DMS79 treated with DMSO at 0.1 percent for 48 hours (cell line): ENCODE results near the gene GRAPL.
"Not testable (repeated sequence)": the region's sequence is repeated elsewhere in the genome, so short reads cannot be mapped to it uniquely, and the experiment has no call there.

Experiments used
- DNase-seq: peaks from one replicate; lab custom pipeline; 2025; lab: John Stamatoyannopoulos, UW

Gene GRAPL

GRCh38 chr17:19136605-19137004 is 9.2 kb downstream of the GRAPL start:
- DNase-seq: not testable (repeated sequence)

GRCh38 chr17:19137959-19138358 is 10.6 kb downstream of the GRAPL start:
- DNase-seq: not testable (repeated sequence)

DNA sequence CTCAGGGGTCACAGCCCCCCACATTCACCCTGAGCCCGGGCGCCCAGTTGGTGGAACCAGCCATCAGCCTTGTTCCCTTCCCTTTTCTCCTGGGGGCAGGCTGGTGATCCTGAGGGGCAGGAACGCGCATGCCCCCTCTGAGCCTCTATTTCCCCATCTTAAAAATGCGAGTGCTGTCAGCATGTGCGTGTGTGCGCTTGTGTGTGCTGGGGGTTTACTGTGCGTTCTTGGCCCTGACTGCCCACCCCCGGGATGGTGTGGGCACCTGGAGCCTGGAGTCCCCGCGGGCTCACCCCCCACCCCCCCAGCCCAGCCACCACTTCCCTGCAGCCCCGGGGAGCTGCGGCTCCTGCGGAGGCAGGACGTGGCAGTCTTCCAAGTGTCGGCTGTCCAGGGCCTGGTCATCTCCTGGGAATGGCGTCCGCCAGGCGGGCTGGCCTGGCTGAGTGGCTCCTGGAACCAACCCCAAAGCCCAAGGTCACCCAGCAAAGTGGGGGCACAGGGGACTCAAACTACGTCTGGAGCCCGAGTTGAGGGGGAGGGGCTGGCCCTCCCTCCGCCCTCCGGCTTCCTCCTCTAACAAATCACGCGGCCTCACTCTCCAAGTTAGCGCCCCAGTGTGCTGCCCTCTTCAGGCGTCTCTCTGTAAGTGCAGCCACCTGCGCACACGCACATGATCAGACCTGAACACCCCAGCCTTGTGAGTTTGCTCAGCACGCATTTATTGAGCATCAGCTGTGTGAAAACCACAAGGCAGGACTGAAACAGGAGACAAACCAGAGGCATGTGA is 14.2 kb downstream of the GRAPL start:
- DNase-seq: not testable (repeated sequence)

DNA sequence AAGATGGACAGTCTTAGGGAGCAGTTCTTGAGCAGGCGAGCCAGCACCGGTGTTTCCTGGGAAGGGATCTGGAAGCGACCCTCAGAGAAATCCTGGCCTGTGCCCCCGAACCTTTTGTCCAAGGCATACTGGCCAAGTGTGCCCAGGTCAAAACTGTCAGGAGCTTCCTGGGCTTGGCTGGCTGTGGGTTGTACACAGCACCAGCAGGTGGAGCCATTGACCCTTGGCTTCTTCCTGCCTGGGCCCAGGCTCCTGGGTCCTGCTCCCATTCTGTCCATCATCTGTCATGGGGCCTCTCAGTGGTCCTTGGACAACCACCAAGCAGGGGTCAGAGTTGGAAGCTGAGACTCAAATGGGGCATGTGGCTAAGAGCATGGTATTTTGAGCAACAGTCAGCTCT is 15.0 kb downstream of the GRAPL start:
- DNase-seq: not testable (repeated sequence)

GRCh38 chr17:19143097-19143777 is 15.8 kb downstream of the GRAPL start:
- DNase-seq: not testable (repeated sequence)

GRCh38 chr17:19144373-19144772 is 17.0 kb downstream of the GRAPL start:
- DNase-seq: not testable (repeated sequence)

GRCh38 chr17:19145471-19145870 is 18.1 kb downstream of the GRAPL start:
- DNase-seq: not testable (repeated sequence)

DNA sequence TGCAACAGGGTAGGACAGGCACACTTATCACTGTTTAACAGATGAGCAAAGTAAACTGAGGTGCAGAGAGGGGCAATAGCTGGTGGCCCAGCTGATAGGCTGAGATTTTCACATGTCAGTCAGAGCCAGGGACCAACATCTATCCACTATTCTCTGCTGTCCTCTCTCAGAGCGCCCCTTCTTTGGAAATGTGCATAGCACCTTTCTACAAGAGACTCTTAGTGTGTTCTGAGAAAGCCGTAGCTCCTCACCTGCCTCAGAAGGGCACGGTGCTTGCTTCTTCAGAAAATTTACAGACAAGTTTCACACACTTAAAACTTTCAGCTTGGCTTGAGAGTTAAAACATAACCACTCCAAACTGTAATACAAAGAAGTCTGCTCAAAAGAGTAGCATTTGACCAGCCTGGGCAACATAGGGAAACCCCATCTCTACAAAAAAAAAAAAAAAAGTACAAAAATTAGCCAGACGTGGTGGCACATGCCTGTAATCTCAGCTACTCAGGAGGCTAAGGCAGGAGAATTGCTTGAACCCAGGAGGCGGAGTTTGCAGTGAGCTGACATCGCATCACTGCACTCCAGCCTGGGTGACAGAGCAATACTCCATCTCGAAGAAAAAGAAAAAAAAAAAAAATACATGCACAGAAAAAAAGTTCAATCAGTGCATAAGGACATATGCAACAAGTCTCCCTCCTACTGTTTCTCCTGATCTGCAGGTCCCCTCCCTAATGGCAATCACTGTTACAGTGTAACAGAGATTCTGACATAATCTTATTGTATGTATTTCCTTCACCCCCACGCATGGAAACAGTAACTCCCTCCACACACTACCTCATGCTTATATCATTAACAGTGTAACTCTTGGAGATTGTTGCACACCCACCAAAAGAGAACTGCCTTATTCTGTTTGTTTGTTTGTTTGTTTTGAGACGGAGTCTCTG is 23.6 kb downstream of the GRAPL start:
- not testable (repeated sequence) for DNase-seq

DNA sequence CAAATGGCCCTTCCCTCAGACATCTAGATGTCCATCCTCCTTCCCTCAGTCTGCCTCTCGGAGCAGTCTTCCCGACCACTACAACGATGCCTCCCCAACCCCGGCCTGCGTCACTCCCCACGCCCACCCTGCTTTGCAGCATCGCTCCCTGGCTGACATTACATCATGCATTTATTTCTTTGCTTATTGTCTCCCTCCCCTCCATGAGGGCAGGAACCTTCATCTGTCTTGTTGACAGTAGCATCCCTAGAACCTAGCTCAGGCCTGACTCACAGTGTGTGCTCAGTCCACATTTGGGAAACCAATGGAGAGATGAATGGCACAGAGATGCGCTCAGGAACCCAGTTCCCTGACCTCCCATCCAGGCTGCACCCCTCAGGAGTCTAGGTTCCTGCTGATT is 30.2 kb downstream of the GRAPL start:
- DNase-seq: not testable (repeated sequence)

DNA sequence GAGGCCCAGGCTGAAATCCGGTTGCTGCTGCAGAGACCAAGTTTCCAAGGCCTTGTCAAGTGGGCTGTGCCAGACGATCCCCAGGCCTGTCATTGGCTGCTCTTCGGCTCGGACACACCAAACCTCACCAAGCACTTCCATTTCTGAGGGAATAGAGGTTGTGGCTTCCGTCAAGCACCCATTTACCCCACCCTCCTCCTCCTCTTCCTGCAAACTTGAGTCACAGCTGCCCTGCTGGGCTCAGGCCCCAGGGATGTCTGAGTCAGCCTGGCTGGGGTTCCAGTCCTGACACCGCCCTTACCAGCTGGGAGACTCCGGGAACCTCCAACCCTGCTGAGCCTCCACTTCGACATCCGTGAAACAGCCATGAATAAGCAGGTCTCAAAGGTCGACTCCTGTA is 31.1 kb downstream of the GRAPL start:
- DNase-seq: not testable (repeated sequence)

DNA sequence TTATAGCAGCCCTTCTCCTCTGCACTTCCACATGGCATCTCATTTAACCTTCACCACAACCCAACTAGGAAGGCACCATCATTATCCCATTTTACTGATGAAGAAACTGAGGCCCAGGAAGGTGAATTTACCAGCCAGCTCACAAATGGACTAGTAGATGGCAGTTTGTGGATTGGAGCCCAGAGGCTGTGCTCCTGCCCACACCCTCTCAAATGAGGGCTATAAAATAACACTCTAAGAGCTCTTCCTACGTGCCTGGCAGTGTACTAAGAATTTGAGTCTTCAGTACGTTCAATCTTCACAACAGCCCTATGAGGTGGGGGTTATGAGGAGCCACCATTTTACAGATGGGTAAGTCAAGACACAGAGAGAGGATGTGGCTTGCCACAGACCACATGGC is 31.5 kb downstream of the GRAPL start:
- not testable (repeated sequence) for DNase-seq

GRCh38 chr17:19161308-19162107 is 34.1 kb downstream of the GRAPL start:
- not testable (repeated sequence) for DNase-seq

- not testable (repeated sequence) for DNase-seq
Observed at GRCh38 chr17:19162384-19163216, 35.2 kb downstream of the GRAPL start.

DNA sequence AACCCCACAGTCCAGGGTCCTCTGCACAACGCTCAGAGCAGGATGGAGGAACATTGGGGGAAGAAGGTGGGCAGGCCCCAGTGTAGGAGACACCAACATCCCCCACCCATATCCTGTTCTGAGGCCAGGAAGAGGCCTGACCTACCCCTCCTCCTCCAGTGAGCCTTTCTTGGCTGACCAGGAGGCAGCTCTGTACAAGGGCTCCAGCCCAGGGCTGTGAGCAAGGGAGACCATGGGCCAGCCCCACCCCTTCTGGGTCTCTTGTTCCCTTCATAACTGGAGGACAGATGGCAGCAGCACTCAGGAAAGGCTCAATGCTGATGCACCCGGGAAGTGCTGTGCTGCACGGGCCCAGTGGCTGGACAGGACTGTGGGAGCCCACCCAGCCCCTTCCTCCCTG is 47.0 kb downstream of the GRAPL start:
- DNase-seq: not testable (repeated sequence)

DNA sequence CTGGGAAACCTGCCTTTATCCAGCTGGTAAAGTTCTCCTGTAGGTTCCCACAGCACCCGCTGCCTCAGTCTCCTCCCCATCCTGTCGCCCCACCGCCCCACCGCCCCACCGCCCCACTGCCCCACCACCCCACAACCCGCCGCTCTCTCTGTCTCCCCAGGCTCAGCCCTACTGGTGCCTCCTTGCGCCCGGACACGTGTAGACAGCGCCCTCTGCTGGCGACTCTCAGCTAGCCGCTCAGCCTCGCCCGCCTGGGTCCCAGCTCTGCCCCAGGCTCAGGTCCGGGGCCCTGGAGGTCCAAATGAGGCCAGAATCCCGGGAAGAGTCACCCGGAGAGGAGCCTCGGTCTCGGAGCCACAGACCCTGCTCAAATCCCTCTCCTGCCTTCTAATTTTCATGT is 48.0 kb downstream of the GRAPL start:
- DNase-seq: not testable (repeated sequence)

- not testable (repeated sequence) for DNase-seq
Observed at GRCh38 chr17:19181040-19181875, 53.9 kb downstream of the GRAPL start.

DNA sequence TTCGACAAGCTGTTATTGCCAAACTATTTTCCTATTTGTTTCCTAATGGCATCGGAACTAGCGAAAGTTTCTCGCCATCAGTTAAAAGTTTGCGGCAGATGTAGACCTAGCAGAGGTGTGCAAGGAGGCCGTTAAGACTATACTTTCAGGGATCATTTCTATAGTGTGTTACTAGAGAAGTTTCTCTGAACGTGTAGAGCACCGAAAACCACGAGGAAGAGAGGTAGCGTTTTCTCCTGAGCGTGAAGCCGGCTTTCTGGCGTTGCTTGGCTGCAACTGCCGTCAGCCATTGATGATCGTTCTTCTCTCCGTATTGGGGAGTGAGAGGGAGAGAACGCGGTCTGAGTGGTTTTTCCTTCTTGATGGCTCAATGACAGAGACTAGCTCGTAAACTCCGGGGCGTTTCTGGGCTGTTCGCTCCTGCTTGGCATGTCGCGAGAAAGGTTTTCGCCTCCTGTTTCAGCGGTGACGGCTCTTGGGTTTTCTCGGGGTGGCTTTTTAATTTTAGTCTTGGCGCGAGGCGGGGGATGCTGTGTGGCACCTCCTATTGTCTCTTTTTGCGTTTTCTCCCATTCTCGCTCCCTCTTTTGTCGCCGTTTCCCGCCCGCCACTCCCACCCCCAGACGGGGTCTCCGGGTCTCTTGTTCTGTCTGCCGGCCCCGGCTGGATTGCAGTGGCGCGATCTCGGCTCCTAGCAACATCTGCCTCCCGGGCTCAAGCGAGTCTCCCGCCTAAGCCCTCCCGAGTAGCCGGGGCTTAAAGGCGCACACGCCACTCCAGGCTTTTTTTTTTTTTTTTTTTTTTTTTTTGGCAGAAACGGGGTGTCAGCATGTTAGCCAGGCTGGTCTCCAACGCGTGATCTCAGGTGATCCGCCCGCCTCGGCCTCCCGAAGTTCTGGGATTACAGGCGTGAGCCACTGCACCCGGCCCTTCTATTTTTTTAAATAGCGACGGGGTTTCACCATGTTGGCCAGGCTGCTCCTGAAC is 60.8 kb downstream of the GRAPL start:
- DNase-seq: not testable (repeated sequence)
